Vagina (tissue), 2 donors: ENCODE measurements around the gene MERTK. TPM values are rescaled to one million over a fixed set of nuclear protein-coding genes. Genes with fewer than 3 reads are reported as not detected.
A peak's percentile ranks its signal among the peaks of the same experiment; 100 is the strongest.

Source experiments
- DNase-seq, 2 donors: peaks; one replicate each; pipeline ENCODE4 v3.0.0-alpha.2; 2017; ENCODE audit errors: extremely low spot score in 2 of 2
- H3K27ac ChIP-seq: fragments of 200-600 bp; sonication (generic); one replicate; pipeline ENCODE4 v1.5.1; 2019
- H3K27me3 ChIP-seq: fragments of 200-600 bp; sonication (generic); one replicate; pipeline ENCODE4 v1.5.1; 2019
- H3K36me3 ChIP-seq, 2 donors: fragments of 200-600 bp; sonication (generic); one replicate each; pipeline ENCODE4 v1.5.1; 2017 to 2019
- H3K4me1 ChIP-seq: fragments of 200-600 bp; sonication (generic); one replicate; pipeline ENCODE4 v1.5.1; 2019
- H3K4me3 ChIP-seq, 2 donors: fragments of 200-600 bp; sonication (generic); 1 replicate in 1 of 2; 2 replicates in 1 of 2; pipeline ENCODE4 v1.5.1; 2016 to 2019
- H3K9me3 ChIP-seq: fragments of 200-600 bp; sonication (generic); one replicate; pipeline ENCODE4 v1.5.1; 2019
- POLR2A ChIP-seq, 2 donors: fragments of 450-650 bp; IDR thresholded peaks; one replicate each; pipeline ENCODE4 v1.6.1; 2017; ENCODE audit warnings: antibody characterized with exemption in 2 of 2, mild to moderate bottlenecking in 2 of 2, moderate library complexity in 2 of 2
- POLR2AphosphoS5 ChIP-seq, 2 donors: sonication (generic); formaldehyde crosslinking; IDR thresholded peaks; one replicate each; pipeline ENCODE4 v1.9.0; 2017; ENCODE audit warnings: antibody characterized with exemption in 2 of 2, mild to moderate bottlenecking in 2 of 2, low read depth in 1 of 2; ENCODE audit not compliant: insufficient read depth in 1 of 2
- intact Hi-C: fragments of 100-400 bp; cut with DNase I; formaldehyde crosslinking; loops from one replicate; pipeline ENCODE4 v1.15.1; 2023
- total RNA-seq: library from RNA; depleted of rRNA; stranded (reverse); fragments of >200 nt; gene quantifications from one replicate; pipeline ENCODE4 v1.2.3, GENCODE V29; 2016
- TF ChIP-seq, protein P1 (sequence below), 3 experiments: fragments of 450-650 bp in 2 of 3; fragments of 200-600 bp in 1 of 3; sonication (generic) in 1 of 3; IDR thresholded peaks; one replicate each; pipeline ENCODE4 v1.5.1; 2017 to 2019; ENCODE audit warnings: antibody characterized with exemption in 3 of 3, mild to moderate bottlenecking in 2 of 3, moderate library complexity in 2 of 3

MERTK gene
- total RNA-seq, 1 donor from 2014 or later: 15.7 TPM

DNA sequence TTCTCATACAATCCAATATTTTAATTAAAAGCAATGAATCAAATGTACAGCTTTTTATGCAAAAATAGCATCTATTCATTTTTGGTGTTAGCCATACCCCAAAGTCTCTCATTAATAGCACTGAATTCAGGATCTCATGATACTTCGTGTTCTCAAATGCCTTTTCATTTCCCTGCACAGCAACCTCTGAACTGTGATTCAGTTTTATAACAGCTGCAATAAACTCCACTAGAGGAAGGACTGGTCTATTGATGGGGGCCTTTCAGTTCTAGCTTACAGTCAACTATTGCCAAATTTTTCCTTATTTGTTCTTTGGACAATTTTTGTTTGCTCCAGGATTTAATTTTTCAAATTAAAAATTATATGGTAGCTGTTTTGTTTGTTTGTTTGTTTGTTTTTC is 151.9 kb downstream of the MERTK start:
- Histone ChIP-seq H3K4me3 (no peak overlapping the region), H3K4me1 (peaks cover 13% of the 10 kb centered on the region), H3K27me3 (no peaks in the 10 kb centered on the region), H3K9me3 (peaks cover 2% of the 10 kb centered on the region), H3K36me3 (no peaks in the 10 kb centered on the region), H3K27ac (no peak overlapping the region)
- no peak for DNase-seq
- intact Hi-C loops: loop anchor here (5.0 kb wide), 1 partner anchor 153 kb away; the partner anchor contains the start of gene MERTK
- TF ChIP-seq POLR2A (IDR thresholded peaks at IDR 0.05): no peak

DNA sequence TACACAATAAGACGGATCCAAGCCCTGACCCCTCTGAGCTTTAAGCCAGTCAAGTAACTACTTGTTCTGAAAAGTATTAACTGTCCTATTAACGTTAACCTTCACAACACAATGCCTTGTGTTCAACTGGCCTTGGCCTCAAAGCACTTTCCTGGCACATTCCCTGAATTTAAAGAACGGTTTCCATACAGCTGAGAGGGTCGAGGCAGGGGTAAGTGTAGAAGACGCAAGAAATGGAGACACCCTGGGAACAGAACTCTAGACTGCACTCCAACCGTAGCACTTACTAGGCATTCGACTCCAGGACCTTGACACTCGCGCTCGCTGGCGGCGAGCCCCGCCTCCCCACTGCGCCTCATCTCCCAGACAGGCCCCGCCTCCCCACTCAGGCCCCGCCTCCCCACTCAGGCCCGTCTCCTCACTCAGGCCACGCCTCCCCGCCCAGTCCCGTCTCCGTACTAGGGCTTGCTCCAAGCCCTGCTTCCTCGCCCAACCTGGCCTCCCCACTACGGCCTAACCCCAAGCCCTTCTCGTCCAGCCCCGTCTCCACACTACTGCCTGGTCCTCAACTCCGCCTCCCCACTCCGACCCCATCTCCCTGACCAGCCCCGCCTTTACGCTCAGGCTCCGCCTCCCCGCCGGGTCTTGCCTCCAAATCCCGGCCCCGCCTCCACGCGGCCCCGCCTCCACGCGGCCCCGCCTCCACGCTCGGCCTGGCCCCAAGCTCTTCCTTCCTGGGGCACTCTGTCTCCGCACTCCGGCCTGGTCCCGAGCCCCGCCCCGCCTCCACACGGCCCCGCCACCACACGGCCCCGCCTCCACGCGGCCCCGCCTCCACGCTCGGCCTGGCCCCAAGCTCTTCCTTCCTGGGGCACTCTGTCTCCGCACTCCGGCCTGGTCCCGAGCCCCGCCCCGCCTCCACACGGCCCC is 155.8 kb downstream of the MERTK start:
- Histone ChIP-seq H3K4me1 (peaks cover 30% of the 10 kb centered on the region), H3K36me3 (no peaks in the 10 kb centered on the region)

DNA sequence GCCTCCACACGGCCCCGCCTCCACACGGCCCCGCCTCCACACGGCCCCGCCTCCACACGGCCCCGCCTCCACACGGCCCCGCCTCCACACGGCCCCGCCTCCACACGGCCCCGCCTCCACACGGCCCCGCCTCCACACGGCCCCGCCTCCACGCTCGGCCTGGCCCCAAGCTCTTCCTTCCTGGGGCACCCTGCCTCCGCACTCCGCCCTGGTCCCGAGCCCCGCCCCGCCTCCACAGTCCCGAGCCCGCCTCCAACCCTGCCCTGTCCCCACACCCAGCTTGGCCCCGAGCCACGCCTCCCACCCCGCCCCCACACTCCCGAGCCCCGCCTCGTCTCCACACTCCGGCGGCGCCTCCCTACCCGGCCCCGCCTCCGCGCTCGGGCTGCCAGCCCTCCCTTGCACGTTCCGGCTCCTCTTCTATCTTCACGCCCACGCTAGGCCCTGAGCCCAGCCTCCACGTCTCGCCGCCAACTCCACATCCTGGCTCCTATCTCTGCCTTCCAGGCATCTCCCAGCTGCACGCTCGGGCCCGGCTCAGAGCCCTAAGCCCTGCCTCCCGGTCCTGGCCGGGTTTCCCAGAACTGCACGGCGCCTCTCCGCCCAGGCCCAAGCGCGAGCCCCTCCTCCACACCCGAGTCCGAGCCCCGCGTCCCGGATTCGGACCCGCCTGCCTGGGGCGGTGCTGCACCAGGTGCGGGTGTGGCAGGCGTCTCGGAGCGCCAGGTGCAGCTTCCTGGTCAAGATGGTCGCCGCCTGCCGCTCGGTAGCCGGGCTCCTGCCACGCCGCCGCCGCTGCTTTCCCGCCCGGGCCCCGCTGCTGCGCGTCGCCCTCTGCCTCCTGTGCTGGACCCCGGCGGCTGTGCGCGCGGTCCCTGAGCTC is 156.7 kb downstream of the MERTK start, which contains the start of gene TMEM87B:
Gene TMEM87B, plus strand, starts transcription at position 423 of the 883 bp plus-strand sequence. Its CDS starts 323 bp downstream, at position 746.
- Histone ChIP-seq H3K4me3 (peak within 1 kb of the TSS; percentile 77 to 92), H3K27ac (peak within 1 kb of the TSS; percentile 97), H3K4me1 (peaks cover 30% of the 10 kb centered on the region), H3K9me3 (no peaks in the 10 kb centered on the region), H3K36me3 (no peaks in the 10 kb centered on the region), H3K27me3 (no peaks in the 10 kb centered on the region)
- DNase-seq: peak; percentile 98 to 99
- intact Hi-C loops: loop anchor here (5.0 kb wide), 1 partner anchor 158 kb away; the partner anchor contains the start of gene MERTK
- TF ChIP-seq, protein P1, sequence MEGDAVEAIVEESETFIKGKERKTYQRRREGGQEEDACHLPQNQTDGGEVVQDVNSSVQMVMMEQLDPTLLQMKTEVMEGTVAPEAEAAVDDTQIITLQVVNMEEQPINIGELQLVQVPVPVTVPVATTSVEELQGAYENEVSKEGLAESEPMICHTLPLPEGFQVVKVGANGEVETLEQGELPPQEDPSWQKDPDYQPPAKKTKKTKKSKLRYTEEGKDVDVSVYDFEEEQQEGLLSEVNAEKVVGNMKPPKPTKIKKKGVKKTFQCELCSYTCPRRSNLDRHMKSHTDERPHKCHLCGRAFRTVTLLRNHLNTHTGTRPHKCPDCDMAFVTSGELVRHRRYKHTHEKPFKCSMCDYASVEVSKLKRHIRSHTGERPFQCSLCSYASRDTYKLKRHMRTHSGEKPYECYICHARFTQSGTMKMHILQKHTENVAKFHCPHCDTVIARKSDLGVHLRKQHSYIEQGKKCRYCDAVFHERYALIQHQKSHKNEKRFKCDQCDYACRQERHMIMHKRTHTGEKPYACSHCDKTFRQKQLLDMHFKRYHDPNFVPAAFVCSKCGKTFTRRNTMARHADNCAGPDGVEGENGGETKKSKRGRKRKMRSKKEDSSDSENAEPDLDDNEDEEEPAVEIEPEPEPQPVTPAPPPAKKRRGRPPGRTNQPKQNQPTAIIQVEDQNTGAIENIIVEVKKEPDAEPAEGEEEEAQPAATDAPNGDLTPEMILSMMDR (IDR thresholded peaks at IDR 0.05): no peak
- peak; percentile 79 to 93 for TF ChIP-seq POLR2AphosphoS5 (IDR thresholded peaks at IDR 0.05; ENCODE audit: insufficient read depth in 1 of 2, low read depth in 1 of 2)
- TF ChIP-seq POLR2A (IDR thresholded peaks at IDR 0.05): peak in 1 of 2 donors; percentile 76

More for the DNA sequence above, 155.8 kb downstream of the MERTK start:
- TF ChIP-seq POLR2A (IDR thresholded peaks at IDR 0.05) (no peak), POLR2AphosphoS5 (IDR thresholded peaks at IDR 0.05; ENCODE audit: insufficient read depth in 1 of 2, low read depth in 1 of 2) (peak; percentile 13 to 50)
- TF ChIP-seq, protein P1 (IDR thresholded peaks at IDR 0.05): no peak
- peak; percentile 98 to 99 for DNase-seq
- no peaks in the 10 kb centered on the region for H3K9me3 ChIP-seq
- H3K27ac ChIP-seq: peak overlapping the region; percentile 97
- H3K27me3 ChIP-seq: no peaks in the 10 kb centered on the region
- intact Hi-C loops: loop anchor here (5.0 kb wide), 1 partner anchor 157 kb away; the partner anchor contains the start of gene MERTK
- peak overlapping the region; percentile 48 to 49 for H3K4me3 ChIP-seq

DNA sequence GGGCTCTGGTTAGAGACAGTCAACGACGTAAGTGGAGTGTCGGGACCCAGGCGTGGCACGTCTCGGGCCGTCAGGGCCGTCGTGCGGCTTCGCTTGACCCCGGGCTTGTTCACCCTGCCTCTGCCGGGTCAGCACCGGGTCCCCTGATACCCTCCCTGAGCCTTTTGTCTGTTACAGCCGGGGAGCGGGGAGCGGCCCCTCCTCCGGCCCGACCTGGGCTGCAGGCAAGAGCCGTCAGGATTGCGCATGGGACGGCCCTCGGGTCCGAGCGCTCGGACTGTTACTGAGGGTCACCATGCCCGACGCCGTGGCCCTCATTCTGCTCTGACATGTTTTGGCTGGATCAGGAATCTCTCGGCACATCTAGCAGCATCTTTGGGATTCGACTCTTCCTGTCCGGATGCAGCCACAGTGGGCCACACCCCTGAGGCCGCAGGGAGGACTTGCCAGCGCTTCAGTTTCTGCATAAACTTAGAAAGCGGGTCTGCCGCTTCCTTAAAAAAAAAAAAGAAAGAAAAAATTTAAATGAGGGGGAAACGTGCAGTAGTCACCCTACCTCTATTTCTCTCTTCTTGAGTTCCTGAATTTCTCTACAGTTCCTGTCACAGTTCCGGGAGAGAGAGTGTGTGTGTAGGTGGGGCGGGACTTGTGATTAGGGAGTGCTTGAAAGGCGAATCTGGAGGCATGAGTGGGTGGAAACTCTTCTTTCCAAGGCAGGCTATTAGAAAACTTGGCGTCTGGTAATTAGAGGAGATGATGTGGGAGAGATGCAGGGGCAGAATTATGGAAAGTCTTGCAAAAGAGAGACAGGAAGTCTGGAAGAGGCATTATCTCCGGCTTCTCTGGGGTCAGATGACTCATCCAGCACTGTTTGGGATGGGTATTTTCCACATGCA is 157.6 kb downstream of the MERTK start:
- TF ChIP-seq, protein P1 (IDR thresholded peaks at IDR 0.05): no peak
- TF ChIP-seq POLR2AphosphoS5 (IDR thresholded peaks at IDR 0.05; ENCODE audit: insufficient read depth in 1 of 2, low read depth in 1 of 2): peak in 1 of 2 donors; percentile 72
- intact Hi-C loops: no loop called here
- Histone ChIP-seq H3K27ac (peak overlapping the region; percentile 97), H3K27me3 (no peaks in the 10 kb centered on the region), H3K9me3 (no peaks in the 10 kb centered on the region), H3K4me1 (peaks cover 30% of the 10 kb centered on the region), H3K36me3 (peaks cover 0 to 6% of the 10 kb centered on the region in 2 donors), H3K4me3 (peak overlapping the region; percentile 77 to 92)
- DNase-seq: peak in 1 of 2 donors; percentile 98
